Loucy (cell line): Measurements from ENCODE around the gene CKS2.

Experiments
- H2AFZ ChIP-seq: fragments of 200-600 bp; sonication (generic); 2 replicates; pipeline ENCODE4 v1.6.0; 2016; ENCODE audit warnings: antibody characterized with exemption, mild to moderate bottlenecking, low read length, moderate library complexity
- H3F3A ChIP-seq: fragments of 200-600 bp; 2 replicates; pipeline ENCODE4 v1.6.0; 2016; ENCODE audit warnings: antibody characterized with exemption, low read depth, mild to moderate bottlenecking
- H3K27me3 ChIP-seq: fragments of 200-600 bp; sonication (generic); 2 replicates; pipeline ENCODE4 v1.6.1; 2014; ENCODE audit warnings: low read length, mild to moderate bottlenecking; ENCODE audit not compliant: insufficient read depth, poor library complexity, severe bottlenecking
- H3K36me3 ChIP-seq: fragments of 200-600 bp; sonication (generic); 2 replicates; pipeline ENCODE4 v1.6.1; 2016; ENCODE audit warnings: low read length; ENCODE audit not compliant: insufficient read depth
- H3K4me1 ChIP-seq: fragments of 200-600 bp; sonication (generic); 2 replicates; pipeline ENCODE4 v1.5.1; 2014; ENCODE audit warnings: low read length, mild to moderate bottlenecking; ENCODE audit not compliant: insufficient read depth, poor library complexity, severe bottlenecking
- H3K4me2 ChIP-seq: fragments of 200-600 bp; sonication (generic); 2 replicates; pipeline ENCODE4 v1.6.0; 2014; ENCODE audit warnings: antibody characterized with exemption, low read length, low read depth, mild to moderate bottlenecking; ENCODE audit not compliant: poor library complexity, severe bottlenecking
- H3K4me3 ChIP-seq: fragments of 200-600 bp; sonication (generic); 2 replicates; pipeline ENCODE4 v1.5.1; 2014; ENCODE audit warnings: low read length, mild to moderate bottlenecking, mixed read lengths; ENCODE audit not compliant: poor library complexity, severe bottlenecking
- H3K79me2 ChIP-seq: fragments of 200-600 bp; sonication (generic); 2 replicates; pipeline ENCODE4 v1.6.1; 2014; ENCODE audit warnings: low read length; ENCODE audit not compliant: insufficient read depth
- H3K9ac ChIP-seq: fragments of 200-600 bp; sonication (generic); 2 replicates; pipeline ENCODE4 v1.6.0; 2014; ENCODE audit warnings: mild to moderate bottlenecking, low read depth, low read length, moderate library complexity; ENCODE audit not compliant: poor library complexity, severe bottlenecking
- H3K9me2 ChIP-seq: fragments of 200-600 bp; sonication (generic); replicated peaks from 2 replicates; pipeline ENCODE4 v1.6.1; 2016; ENCODE audit warnings: low read depth, low read length, mixed read lengths
- H3K9me3 ChIP-seq: fragments of 200-600 bp; sonication (generic); 2 replicates; pipeline ENCODE4 v1.6.1; 2014; ENCODE audit warnings: mild to moderate bottlenecking, antibody characterized with exemption, low read length, low read depth; ENCODE audit not compliant: insufficient read depth
- H4K20me1 ChIP-seq: fragments of 200-600 bp; sonication (generic); 2 replicates; pipeline ENCODE4 v1.6.0; 2014; ENCODE audit warnings: antibody characterized with exemption, low read length, mild to moderate bottlenecking; ENCODE audit not compliant: insufficient read depth, poor library complexity, severe bottlenecking
- CTCF ChIP-seq: fragments of 200-600 bp; sonication (generic); conservative IDR thresholded peaks from 2 replicates; pipeline ENCODE4 v1.5.1; 2014; ENCODE audit warnings: mild to moderate bottlenecking, antibody characterized with exemption, low read length
- EZH2phosphoT487 ChIP-seq: fragments of 200-600 bp; IDR thresholded peaks from 2 replicates; pipeline ENCODE4 v1.6.1; 2018; ENCODE audit warnings: antibody characterized with exemption, mild to moderate bottlenecking, moderate library complexity, borderline replicate concordance

Gene CKS2

GRCh38 chr9:89305868-89306267, 5.1 kb upstream of the CKS2 start:
- Histone ChIP-seq H3K4me3 (no peak overlapping the region), H2AFZ (no peak overlapping the region), H4K20me1 (no peaks in the 10 kb centered on the region), H3K4me1 (peaks cover 13% of the 10 kb centered on the region), H3K27me3 (no peaks in the 10 kb centered on the region), H3K4me2 (no peak overlapping the region), H3F3A (no peaks in the 10 kb centered on the region), H3K9me3 (no peaks in the 10 kb centered on the region), H3K36me3 (no peaks in the 10 kb centered on the region), H3K9ac (no peak overlapping the region), H3K9me2 (no peaks in the 10 kb centered on the region), H3K79me2 (peaks cover 13% of the 10 kb centered on the region)
- no peak for TF ChIP-seq CTCF
- TF ChIP-seq EZH2phosphoT487, result no peak

- H3K27me3 ChIP-seq, result peaks cover 8% of the 10 kb centered on the region
- peak overlapping the region; percentile 82 for H3K4me3 ChIP-seq
- peak overlapping the region; percentile 97 for H3K4me2 ChIP-seq
- peak overlapping the region; percentile 96 for H3K9ac ChIP-seq
- peaks cover 45% of the 10 kb centered on the region for H3K79me2 ChIP-seq
- H3K9me3 ChIP-seq, result no peaks in the 10 kb centered on the region
- H3K4me1 ChIP-seq, result peaks cover 25% of the 10 kb centered on the region
- peaks cover 29% of the 10 kb centered on the region for H4K20me1 ChIP-seq
- H3K36me3 ChIP-seq, result peaks cover 17% of the 10 kb centered on the region
- no peaks in the 10 kb centered on the region for H3K9me2 ChIP-seq
- H3F3A ChIP-seq, result no peaks in the 10 kb centered on the region
- H2AFZ ChIP-seq, result no peak overlapping the region
- TF ChIP-seq CTCF, result no peak
- TF ChIP-seq EZH2phosphoT487, result no peak
Observed at GRCh38 chr9:89309166-89309565, 1.8 kb upstream of the CKS2 start.

DNA sequence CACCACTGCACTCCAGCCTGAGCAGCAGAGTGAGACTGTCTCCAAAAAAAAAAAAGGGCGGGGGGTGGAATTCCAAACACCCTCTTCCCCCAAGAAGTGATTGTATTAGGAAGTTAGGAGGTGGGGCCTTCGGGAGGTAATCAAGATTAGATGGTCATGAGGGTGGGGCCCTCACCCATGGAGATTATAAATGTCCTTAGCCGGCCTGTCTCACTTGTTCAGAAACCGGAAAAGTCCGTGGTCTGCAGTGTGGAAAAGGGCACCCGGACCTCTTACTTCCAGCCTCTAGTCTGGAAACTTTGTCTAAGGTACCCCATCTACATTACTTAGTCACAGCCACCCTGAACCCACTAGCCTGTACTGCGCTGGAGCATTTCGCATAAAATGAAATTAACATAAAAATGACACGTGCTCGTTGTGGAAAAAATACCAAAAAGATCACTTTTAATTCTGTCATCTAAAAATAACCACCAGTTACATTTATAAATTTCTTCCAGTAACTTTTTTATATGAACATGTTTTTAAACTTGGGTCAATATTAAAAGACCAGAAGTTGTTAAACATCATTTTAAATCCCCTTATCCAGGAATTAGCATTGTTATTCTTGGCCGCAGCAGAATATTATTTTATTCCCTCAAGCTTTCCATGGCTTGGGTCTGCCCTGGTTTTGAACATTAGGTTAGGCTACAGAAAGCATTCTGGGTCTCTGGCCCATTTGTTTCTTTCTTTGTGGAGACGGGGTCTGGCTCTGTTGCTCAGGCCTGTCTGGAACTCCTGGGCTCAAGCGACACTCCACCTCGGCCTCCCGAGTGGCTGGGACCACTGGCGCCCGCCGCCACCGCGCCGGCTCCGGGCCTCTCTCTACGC, 1.2 kb upstream of the CKS2 start:
- Histone ChIP-seq H3K9me2 (no peaks in the 10 kb centered on the region), H3K4me1 (peaks cover 27% of the 10 kb centered on the region), H3K36me3 (peaks cover 23% of the 10 kb centered on the region), H4K20me1 (peaks cover 36% of the 10 kb centered on the region), H3K9ac (peak overlapping the region; percentile 96), H3F3A (0 out of 2 replicates have a peak, but pooled peaks cover under 1% of the 10 kb centered on the region), H3K4me3 (peak overlapping the region; percentile 82), H3K79me2 (peaks cover 52% of the 10 kb centered on the region), H2AFZ (peak overlapping the region; percentile 16; the same call in 1 of the 2 replicates), H3K9me3 (no peaks in the 10 kb centered on the region), H3K4me2 (peak overlapping the region; percentile 97), H3K27me3 (peaks cover 8% of the 10 kb centered on the region)
- TF ChIP-seq EZH2phosphoT487, result no peak
- TF ChIP-seq CTCF, result no peak
